T-helper 9 cell (primary cell): ENCODE data around the gene NR5A2.

ENCODE experiments used
- DNase-seq: peaks from one replicate; pipeline ENCODE4 v3.0.0-alpha.2; 2020

Gene NR5A2

DNA sequence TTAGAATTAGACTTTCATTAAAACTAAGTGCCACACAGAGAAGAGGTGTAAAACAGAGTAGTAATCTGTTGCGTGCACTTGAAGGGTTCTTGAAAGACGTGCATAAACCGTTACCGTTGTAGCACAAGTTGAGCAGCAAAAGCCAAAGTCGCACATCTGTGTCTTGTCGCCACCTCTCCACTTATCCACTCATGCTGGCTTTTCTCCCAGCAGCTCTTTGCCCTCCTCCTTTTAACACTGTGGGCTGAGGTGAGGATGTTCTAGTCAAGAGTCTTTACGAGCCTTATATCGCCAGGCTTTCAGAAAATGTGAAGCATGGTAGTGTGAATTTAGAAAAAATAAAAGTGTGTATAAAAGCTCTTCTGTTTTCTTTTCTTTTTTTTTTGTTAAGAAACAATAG lies 48.0 kb downstream of the NR5A2 start:
- DNase-seq: no peak

- DNase-seq: no peak
Observed at GRCh38 chr1:200075938-200076546, 48.5 kb downstream of the NR5A2 start.

DNA sequence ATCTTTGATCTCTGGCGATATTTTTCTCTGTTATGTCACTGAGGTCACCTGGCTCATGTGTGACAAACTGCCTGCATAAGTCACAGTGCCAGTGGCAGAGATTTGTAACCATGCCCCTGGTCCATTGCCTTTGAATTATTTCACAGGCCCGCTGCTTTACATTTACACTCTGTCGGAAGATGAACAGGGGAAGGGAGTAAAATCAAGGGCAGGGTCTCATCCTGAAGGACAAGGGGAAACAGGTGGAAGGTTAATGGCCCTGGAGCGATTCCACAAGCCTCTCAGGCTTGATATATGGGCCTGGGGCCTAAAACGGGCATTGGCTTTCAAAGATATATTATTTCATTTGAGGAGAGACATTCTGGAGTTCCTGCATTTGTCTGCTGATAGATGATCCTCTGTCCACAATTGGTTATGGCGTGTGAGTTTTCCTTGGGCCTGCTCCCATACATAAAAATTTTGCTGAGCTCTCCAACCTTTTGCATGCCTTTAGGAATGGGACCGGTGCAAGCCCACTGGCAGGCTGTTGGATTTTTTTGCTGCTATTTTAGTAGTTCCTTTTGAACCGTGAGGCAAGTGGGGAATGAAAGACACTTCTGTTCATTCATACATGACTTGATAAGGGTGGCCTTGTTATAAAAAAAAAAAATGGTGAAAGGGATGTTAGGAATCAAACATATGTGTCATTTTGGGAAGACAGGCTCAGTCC lies 51.9 kb downstream of the NR5A2 start:
- DNase-seq: no peak

DNA sequence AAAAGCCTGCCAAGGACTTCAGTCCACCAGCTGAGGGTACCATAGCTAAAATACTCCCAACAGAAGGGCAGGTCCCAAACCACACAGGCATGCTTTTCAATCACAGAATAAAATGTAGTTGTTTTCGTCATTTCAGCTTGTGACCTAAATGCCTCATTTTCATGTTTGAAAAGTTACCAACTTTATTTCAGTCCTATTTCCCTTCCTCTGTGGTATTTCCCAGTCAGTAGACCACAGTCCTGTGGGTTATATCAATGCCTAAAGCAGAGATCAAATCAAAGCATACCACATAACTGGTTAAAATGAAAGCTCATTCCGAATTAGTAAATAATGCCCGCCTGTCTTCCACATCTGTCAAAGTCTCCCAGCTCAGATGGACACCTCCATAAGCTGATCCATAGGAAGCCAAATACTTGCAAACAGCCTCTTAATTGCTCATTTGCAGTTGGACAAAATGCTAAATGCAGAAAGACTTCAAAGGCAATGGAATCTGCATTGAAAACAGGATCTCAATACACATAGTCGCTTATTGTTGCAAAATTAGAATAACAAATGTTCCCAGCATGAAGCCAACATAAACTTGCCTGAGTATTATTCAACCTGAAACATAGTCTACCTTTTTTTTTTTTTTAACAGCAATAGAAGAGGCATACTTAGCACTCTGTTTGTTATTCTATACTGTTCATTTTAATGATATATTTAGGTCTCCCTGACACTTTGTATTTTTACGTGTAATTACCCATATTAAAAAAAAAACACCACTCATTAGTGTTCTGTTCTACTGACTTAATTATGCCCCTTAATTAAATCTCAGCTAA lies 53.9 kb downstream of the NR5A2 start:
- DNase-seq: no peak

- DNase-seq: no peak
Observed at GRCh38 chr1:200081969-200082245, 54.4 kb downstream of the NR5A2 start.

- DNase-seq: no peak
Observed at GRCh38 chr1:200082329-200082728, 54.8 kb downstream of the NR5A2 start.

GRCh38 chr1:200090252-200091159 lies 63.0 kb downstream of the NR5A2 start:
- no peak for DNase-seq

GRCh38 chr1:200095057-200095577 lies 67.6 kb downstream of the NR5A2 start:
- no peak for DNase-seq

DNA sequence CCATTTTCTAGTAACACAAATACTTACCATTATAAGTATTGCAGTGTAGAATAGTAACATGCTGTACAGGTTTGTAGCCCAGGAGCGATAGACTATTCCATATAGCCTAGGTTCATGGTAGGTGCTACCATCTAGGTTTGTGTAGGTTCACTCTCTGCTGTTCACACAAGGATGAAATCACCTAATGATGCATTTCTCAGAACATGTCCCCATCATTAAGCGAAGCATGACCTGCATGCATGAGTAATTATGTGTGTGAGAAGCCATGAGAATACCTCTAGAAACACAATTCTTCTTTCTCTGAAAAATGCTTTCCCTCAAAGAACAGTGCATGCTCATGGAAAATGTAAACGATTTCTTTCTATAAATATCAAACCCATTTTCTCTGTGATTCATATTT lies 69.3 kb downstream of the NR5A2 start:
- DNase-seq: no peak

- no peak for DNase-seq
Observed at GRCh38 chr1:200099040-200099439, 71.5 kb downstream of the NR5A2 start.

DNA sequence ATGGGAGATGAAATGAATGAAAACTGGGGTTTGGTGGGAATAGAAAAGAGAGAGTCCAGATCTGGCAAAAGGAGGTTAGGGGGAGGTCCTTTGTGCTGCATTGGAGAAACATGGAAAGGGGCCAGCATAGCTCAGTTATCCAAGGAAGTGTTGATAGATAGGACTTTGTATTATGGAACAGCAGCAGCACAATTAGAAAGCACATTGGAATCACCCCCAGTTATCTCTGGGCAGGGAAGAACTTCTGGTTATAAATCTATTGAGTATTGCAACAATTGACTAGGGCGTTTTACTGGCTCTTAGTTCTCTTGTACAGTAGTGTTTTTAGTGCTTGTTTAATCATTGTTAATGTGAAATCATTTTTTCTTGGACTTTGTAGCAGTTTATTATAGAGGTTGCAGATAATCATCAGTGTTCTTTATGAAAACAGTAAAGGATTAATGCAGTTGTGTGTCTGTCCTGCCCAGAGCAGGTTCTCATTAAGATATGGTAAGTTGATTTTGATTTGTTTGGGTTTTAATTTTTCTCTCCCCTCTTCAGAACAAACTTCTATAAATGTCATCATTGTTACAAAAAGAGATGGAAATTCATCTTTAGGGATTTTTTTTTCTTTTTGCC lies 76.6 kb downstream of the NR5A2 start:
- DNase-seq: no peak

DNA sequence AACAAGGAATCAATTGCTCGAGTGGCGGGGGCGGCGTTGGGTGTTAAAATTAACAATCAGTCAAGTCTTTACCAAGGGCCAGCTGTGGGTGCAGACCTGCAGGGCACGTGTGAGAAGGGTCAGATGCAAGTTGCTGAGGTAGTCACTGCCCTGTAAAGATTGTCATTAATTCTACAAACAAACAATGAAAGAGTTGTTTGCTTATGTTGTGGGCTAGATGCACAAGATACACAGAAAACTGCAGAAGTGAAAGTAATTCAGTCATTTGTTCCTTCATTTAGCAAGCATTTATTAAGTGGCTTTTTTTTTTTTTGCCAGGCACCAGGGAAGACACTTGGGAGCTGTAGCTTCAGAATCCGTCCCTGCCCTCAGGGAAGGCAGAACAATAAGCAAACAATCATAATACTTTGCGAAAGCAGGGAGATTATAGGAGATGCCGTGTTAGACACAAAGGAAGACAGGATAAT lies 79.5 kb downstream of the NR5A2 start:
- no peak for DNase-seq

DNA sequence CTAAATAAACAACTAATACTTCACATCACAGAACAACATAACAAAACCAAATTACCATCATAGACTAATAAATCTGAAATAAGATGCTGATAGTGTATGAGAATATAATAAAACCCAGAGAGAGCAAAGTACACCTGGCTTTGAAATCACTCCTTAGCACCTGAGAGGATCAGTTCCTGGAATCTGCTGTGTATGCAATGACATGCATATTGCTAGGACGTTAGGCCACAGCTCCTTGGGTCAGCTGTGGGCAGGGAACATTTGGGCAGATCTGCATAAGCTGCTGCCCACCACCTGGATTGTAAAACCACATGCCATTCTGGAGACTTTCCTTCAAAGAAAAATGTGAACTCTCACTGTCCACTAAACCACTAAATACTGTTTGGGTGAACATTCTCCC lies 81.1 kb downstream of the NR5A2 start:
- no peak for DNase-seq

- DNase-seq: no peak
Observed at GRCh38 chr1:200112290-200112689, 84.8 kb downstream of the NR5A2 start.

GRCh38 chr1:200115532-200115931 lies 88.0 kb downstream of the NR5A2 start:
- no peak for DNase-seq

- no peak for DNase-seq
Observed at GRCh38 chr1:200116324-200116723, 88.8 kb downstream of the NR5A2 start.

GRCh38 chr1:200118779-200119505 lies 91.4 kb downstream of the NR5A2 start:
- DNase-seq: no peak

DNA sequence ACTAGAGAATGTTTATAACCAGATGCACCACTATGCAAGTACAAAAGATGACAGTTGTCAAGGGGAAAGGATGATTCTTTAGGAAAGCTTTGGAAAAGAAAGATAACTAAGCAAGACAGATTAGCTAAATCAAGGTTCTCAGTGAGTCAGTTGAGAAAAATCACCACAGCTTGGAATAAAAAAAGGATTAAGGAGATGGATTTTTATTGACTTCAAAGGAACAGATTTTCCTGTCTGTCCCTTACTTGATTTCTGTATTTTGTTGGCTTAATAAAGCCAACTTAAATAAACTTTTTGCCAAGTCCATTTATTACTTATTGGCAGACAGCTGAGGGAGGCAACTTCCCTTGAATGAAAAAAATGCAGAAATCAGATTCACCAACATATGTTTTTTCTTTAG lies 93.9 kb downstream of the NR5A2 start:
- DNase-seq: no peak

- DNase-seq: no peak
Observed at GRCh38 chr1:200124309-200124708, 96.8 kb downstream of the NR5A2 start.

DNA sequence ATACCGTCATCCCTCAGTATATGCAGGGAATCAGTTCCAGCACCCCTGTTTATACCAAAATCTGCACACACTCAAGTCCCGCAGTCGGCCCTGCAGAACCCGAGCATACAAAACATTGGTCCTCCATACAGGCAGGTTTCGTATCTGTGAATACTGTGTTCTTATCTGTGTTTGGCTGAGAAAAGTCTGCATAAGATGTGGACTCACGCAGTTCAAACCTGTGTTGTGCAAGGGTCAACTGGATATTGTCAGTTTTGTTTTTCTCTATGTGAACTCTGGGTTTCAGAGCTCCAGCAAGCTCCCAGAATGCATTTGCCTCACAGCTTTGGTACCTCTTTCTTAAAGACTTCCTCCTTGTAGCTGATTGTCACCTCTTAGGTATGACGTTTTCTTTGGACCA lies 100.6 kb downstream of the NR5A2 start:
- no peak for DNase-seq
